ENCODE results near the gene TBCK.
"Not testable (repeated sequence)": the region's sequence is repeated elsewhere in the genome, so short reads cannot be mapped to it uniquely, and the experiment has no call there.

The TBCK gene

DNA sequence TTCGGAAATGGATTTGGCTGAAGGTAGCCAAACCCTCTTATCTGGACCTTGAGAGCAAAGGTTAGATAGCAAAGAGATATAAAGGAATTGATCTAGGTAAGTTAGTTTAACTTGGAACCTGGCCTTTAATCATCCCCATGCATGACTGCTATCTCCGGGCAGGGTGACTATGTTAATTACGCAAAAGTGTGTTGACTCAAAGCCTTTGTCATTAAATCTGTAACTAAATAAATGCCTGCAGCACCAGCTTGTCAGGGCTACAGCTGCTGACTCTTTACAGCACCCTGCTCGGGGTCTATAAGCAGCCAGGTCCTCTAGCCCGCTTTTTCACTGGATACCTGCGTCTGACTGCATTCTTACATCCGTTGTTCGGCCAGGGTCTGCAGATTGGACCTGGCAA, 201.7 kb downstream of the TBCK start:
- no peak for DNase-seq (ENCODE audit: low read depth in 3 of 3)

DNA sequence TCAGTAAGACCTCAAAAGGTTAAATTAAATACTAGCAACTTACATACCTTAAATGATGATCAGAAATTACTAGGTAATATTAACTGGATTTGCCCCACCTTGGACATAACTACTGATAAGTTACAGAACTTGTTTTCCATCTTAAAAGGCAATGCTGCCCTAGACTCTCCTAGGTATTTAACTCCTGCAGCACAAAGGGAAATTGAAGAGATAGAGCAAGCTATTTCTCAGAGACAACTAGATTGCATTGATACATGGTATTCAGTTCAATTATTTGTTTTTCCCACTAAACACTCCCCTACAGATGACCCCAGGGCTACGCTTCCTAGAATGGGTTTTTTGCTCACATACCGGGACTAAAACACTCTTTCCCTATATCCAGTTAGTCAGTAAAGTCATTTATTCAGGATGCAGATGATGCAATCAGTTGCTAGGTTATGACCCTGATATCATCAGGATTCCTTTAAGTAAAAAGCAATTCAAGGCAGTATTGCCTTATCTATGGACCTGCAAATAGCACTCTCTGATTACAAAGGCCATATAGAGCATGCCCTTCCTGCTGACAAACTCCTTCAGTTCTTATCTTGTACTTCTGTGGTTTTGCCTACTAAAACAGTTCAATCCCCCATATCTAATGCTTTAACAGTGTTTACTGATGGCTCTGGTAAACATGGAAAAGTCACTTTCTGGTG, 204.1 kb downstream of the TBCK start:
- not testable (repeated sequence) for DNase-seq (ENCODE audit: low read depth in 3 of 3)

DNA sequence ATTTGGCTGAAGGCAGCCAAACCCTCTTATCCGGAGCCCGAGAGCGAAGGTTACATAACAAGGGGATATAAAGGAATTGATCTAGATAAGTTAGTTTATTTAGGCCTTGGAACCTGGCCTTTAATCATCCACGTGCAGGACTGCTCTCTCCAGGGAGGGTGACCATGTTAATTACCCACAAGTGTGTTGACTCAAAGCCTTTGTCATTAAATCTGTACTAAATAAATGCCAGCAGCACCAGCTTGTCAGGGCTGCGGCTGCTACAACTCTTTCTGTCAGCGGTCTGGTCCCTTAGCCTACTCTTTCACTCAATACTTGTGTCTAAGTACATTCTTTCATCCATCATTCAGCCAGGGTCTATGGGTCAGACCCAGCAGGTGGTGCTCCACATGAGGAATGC, 206.1 kb downstream of the TBCK start:
- DNase-seq (ENCODE audit: low read depth in 3 of 3) = no peak

DNA sequence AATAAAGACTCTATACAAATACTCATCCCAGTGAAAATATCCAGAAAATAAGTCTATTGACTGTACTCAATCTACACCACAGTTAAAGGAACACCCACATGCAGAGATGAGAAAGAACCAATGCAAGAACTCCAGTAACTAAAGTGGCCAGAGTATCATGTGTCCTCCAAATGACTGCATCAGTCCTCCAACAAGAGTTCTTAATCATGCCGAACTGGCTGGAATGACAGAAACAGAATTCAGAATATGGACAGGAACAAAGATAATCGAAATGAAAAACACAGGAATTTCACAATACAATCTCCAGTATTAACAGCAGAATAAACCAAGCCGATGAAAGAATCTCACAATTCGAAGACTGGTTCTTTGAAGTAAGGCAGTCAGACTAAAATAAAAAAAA, 210.3 kb downstream of the TBCK start:
- DNase-seq (ENCODE audit: low read depth in 3 of 3) = no peak

DNA sequence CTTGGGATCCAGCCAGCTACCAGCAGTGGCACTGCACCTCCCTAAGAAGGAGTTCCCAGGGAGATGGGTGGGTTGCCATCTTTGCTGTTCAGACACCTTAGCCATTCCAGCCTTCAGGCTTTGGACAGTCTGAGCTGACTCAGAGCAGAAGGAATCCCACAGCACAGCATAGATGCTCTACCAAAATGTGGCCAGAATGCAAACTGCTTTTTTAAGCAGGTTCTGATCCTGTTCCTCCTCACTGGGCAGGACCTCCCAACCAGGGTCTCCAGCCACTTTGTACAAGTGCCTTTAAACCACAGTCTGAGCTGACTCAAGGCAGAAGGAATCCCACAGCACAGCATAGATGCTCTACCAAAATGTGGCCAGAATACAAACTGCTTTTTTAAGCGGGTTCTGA, 211.7 kb downstream of the TBCK start:
- DNase-seq (ENCODE audit: low read depth in 3 of 3) = no peak

DNA sequence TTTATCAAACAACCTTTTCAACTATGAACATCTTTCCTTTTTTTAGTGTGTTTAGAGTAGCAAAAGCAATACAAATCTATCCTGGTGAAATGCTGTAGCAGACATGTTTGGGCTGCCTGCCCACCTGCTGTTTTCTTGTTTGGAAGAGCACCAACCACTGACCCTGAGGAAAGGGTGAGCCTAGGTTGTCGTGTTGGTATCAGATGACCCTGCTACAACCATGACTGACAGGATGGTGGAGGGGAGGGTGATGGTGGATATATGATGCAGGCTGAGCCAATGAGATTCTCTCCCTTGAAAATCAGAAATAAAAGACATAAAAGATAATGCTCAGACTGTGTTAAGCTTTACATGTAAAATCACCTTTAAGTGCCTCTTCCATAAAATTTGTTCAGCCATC, 219.6 kb downstream of the TBCK start:
- DNase-seq (ENCODE audit: low read depth in 3 of 3) = no peak

DNA sequence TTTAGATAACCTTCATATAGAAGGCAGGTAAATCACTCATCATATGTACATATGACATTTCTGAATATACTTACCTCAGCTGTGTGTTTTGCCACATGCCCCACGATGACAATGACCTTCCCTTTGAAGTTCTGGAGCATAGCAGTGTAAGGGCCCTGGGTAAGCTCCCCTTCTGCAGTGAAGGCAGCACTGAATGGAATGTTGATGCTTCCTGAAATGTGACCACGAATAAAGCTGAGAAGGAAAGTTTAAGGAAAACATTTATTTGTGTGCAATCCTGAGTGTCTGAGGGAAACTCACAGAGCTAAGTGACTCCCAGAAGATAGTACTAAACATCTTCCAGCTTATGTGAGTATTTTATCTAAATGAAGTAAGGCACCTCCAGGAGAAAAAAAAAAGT, 220.6 kb downstream of the TBCK start:
- DNase-seq (ENCODE audit: low read depth in 3 of 3) = no peak

DNA sequence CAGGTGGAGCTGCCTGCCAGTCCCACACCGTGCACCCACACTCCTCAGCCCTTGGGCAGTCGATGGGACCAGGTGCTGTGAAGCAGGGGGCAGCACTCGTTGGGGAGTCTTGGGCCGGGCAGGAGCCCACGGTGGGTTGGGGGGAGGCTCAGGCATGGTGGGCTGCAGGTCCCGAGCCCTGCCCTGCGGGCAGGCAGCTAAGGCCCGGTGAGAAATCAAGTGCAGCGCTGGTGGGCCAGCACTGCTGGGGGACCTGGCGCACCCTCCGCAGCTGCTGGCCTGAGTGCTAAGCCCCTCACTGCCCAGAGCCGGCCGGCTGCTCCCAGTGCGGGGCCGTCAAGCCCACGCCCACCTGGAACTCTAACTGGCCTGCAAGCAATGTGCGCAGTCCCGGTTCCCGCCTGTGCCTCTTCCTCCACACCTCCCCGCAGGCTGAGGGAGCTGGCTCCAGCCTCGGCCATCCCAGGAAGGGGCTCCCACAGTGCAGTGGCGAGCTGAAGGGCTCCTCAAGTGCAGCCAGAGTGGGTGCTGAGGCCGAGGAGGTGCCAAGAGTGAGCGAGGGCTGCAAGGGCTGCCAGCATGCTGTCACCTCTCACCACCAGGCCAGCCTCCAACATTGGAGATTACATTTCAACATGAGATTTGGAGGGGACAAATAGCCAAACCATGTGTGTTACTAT, 223.5 kb downstream of the TBCK start:
- DNase-seq (ENCODE audit: low read depth in 3 of 3) = no peak

DNA sequence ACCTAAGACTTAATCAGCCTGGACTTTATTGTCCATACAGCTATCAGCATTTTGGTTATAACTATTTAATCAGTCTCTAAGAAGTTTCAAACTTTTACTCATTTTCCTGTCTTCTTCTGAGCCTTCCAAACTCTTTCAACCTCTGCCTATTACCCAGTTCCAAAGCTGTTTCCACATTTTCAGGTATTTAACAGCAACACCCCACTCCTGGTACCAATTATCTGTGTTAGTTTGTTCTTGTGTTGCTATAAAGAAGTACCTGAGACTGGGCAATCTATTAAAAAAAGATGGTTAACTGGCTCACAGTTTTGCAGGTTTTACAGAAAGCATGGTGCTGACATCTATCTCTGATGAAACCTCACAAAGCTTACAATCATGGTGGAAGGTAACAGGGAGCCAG, 225.2 kb downstream of the TBCK start:
- DNase-seq (ENCODE audit: low read depth in 3 of 3) = no peak

DNA sequence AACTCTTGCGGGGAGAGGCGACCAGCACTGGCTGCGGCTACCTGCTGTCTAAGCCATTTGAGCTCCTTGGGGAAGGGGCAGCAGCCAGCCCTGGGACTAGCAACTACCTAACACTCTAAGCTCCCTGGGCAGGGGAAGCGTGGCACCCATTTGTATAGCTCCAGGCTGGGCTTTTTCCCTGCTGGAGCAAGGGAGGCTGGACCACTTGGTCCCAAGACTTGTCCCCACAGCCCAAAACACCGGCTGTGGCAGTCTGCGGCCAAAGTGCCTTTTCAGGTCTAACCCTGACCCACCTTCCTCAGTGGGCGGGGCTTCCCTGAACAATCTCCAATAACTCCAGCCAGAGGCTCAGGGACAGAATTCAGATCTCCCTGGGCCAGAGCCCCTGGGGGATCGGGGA, 232.9 kb downstream of the TBCK start:
- DNase-seq (ENCODE audit: low read depth in 3 of 3) = no peak

DNA sequence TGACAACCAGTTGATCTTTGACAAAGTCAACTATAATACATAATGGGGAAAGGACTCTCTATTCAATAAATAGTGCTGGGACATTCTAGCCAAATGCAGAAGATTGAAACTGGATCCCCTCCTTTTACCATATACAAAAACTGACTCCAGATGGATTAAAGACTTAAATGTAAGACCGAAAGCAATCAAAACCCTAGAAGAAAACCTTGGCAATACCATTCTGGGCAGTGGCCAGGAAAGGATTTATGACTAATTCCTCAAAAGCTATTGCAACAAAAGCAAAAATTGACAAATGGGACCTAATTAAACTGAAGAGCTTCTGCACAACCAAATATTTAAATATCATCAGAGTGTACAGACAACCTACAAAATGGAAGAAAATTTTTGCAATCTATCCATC, 235.6 kb downstream of the TBCK start:
- no peak for DNase-seq (ENCODE audit: low read depth in 3 of 3)

DNA sequence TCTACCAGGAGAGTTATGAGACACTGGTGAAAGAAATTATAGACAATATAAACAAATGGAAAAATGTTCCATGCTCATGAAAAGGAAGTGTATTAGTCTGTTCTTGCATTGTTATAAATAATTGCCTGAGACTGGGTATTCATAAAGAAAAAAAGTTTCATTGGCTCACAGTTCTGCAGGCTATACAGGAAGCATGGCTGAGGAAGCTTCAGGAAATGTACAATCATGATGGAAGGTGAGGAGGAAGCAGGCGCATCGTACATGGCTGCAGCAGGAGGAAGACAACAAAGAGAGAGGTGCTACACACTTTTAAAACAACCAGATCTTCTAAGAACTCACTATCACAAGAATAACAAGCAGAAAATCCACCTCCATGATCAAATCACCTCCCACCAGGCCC, 236.4 kb downstream of the TBCK start:
- DNase-seq (ENCODE audit: low read depth in 3 of 3) = no peak

DNA sequence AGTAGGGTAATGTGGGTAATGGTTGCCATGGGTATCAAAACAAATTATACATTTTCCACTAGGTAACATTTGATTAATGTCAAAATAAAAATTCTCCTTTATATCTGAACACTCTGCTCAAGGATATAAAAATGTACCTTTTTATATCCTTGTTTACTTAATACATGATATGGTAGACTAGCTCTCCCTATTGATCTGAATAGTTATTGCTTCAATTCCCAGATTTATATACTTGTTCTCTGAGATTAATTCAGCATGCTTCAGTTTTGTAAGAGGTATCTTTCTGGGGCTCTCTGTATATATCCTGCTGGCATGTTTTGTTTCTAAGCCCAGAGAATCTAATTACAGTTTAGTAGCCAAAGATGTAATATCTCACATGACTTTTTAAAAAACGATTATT, 251.0 kb downstream of the TBCK start:
- no peak for DNase-seq (ENCODE audit: low read depth in 3 of 3)

DNA sequence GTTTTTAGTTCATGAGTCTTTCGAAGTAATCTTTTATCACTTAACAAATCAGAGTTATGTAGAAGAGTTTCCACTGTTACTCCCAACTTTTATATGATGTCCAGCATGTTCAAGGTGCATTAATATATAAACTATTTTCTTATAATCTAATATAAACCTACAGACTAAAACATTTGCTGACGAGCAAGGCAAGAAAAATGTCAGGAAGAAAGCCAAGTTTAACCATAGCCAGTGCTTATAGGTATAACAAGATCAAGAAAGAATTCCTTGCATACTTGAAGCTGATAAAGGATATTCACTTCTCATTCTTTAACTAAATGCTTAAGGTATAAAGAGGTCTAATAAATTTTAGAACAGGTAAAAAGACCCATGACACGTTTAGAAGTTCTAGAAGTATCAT, 253.0 kb downstream of the TBCK start:
- no peak for DNase-seq (ENCODE audit: low read depth in 3 of 3)

DNA sequence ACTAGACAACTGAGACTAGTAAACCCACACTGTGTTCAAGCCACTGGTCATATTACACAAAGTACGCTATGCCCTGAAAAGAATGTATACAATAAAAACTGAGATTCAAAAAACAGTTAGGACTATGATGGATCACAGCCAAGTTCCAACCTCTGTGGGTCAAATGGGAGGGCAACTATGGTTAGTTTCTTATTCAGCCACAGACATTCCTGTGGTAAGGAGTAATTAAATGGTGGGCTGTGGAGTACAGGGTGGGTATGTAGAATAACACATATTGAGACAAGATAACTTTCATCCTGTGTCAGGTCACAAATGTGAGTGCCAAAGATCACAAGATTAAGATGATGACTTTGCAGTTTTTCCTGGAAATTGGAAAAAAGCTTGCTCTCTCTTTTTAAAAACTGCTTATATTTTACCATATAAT, 253.5 kb downstream of the TBCK start:
- no peak for DNase-seq (ENCODE audit: low read depth in 3 of 3)

DNA sequence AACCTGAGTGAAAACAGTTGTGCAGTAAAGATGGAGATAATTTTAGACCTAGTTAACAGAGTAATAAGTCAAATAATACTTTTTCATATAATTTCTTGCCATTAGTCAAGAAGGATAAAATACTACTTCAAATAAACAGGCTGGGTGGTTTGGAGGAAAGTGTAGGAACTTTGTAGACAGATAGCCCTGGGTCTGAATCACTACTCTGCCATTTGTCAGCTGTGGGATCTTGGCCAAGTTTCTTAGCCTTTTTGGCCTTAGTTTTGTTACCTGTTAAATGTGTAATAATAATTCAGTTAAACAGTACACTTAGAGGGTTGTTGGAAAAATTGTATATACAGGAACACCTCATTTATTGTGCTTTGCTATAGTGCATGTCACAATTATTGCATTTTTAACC, 257.1 kb downstream of the TBCK start:
- no peak for DNase-seq (ENCODE audit: low read depth in 3 of 3)

DNA sequence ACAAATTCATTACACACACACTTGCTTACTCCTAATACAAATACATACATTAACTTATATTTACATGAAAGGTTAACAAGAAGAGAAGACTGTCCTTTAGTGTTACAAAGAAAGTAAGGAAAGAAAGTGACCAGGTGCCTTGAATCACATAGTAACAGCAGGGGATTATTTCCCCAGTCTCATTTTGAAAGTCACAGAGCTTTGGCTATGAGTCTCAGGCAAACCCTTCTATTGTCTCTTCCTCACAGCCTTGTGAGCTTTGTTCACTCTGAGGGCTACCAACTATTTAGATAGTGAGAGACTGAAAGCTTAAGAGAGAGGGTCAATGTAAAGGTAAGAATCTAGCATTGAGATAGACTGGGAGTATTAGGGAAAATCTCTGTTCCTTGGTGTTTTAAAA, 259.1 kb downstream of the TBCK start:
- DNase-seq (ENCODE audit: low read depth in 3 of 3) = no peak

DNA sequence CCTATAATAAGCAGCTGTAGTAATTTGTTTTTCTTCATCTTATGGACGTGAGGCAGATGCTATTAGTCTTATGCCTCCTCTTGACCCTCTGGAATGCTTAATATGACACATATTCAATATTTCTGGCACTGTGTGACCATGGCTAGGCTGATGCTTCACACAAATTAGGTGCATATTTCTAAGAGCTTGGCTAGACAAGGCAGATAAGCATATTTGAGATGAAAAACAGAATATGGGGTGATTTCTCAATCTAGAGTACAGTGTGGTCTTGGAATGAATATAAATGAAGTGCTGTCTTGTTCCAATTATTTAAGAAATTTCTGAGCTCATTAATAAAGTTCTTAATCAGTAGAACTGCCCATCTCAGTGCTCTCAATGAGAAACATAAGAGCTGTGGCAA, 264.5 kb downstream of the TBCK start:
- no peak for DNase-seq (ENCODE audit: low read depth in 3 of 3)

DNA sequence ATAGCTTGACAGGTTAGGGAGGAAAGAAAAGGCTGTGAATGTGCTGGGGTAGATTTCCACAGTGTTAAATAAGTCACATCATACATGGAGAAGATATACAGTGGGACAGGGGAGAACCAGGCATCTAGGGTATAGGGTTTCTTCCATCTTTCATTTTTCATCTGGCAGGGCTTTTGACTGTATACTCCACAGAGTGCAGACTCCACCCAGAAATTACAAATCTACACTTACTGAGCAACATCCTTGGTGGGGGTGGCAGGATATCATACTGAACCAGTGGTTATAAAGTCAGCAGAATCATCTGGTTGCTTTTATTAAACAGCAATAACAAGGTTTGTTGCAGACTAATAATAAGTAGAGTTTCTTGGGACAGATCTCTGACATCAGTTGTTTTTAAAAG, 266.5 kb downstream of the TBCK start:
- DNase-seq (ENCODE audit: low read depth in 3 of 3) = no peak

DNA sequence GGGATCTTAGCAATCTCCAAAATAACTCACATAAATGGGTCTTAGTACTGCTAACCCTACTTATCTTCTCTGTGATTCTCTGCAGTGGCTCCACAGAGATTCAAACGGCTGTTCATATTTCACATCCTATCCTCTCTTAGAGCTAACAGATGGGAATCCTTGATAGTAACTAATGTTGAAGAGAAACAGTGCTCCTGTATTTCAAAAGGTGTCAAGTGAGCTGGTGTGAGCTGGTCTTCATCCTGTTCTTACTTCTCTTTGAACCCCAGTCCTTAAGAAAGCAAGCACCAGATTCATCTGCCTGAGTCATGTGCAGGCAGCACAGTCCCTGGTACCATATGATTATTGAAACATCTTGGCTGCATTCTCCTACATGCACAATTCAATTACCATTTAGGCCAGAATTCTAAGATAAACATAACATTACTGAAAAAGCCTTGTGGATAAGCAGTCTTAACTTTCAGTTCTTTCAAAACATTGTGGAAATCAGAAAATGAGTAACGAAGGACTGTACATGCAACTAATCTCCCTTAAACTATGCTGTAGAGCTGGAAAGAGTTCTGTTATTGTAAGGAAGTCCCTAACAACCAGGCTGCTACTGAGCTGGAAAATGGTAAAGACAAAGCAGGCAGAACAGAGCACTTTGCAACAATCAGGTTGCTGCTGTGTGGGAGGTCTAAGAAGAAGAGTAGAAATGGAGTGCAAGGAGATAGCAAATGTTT, 267.6 kb downstream of the TBCK start:
- no peak for DNase-seq (ENCODE audit: low read depth in 3 of 3)

DNA sequence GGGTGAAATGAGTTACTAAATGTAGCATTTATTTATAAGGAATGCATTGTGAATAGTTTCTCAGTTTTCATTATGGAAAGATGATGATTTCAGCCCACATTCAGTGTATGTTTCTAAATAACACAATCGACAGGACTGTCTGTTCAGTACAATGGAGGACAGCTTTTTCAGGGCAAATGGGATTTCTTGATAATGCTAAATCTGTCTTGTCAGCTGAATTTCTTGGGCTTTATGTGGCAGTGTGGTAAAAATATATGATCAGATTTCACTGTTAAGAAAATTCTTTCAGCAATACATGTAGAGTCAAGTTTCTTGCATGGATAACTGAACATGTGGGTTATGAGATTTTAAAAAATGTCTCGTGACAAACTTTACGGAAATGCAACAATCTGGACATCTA, 269.9 kb downstream of the TBCK start:
- DNase-seq (ENCODE audit: low read depth in 3 of 3) = no peak

DNA sequence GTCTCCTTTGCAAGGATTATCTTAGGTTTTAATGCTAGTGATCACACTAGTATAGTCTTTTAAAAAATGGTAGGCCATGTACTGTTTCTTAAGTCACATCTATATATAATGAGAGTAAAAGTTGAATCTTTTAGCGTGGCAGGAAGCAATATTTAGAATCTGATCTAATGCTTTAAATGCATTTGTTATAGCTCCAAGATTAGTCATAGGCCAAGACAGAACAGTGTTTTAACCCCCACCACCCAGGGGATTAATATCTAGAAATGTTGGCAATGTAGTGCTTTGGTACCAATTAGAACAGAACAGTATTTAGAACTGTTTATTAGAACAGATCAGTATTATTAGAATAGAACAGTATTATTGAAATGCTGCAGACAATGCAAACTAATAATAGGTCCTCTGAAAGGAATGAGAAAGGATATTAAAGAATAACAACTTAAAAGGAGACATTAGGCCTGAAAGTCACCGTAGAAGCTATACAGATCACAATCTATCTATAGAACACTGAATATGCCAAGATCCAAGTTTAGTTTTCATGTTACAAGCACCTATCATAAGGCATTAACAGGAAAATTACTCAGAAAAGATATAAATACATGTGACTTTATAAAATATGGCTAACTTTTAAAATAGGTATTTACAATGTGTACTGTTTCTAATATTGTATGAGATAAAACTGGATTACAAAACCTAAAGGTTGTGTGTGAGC, 274.6 kb downstream of the TBCK start:
- DNase-seq (ENCODE audit: low read depth in 3 of 3) = no peak

DNA sequence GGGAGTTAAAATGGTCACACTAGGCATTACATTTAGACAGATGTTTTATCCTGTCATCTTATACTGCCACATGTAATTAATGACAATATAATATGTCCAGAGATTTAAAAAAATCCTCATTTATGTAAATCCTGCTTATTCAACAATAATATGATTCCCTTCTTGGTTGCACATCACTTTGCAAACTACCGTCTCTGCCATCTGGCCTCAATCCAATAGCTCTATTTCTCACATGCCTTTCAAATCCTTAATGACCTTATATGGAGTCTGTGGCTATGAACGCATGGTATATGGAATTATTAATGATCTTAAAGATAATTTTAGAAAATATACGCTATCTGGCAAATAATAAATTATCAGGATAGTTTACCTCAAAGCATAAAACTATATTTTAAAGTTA, 276.2 kb downstream of the TBCK start:
- DNase-seq (ENCODE audit: low read depth in 3 of 3) = no peak
